Bladder microvascular endothelial cell (primary cell): ENCODE data around the gene UNC79. TPM values are rescaled to one million over a fixed set of nuclear protein-coding genes. Genes with fewer than 3 reads are reported as not detected.

Experiments
- total RNA-seq: library from RNA; depleted of rRNA; stranded (reverse); fragments of >200 nt; gene quantifications from 2 replicates; pipeline ENCODE4 v1.2.3, GENCODE V29; 2014

The UNC79 gene
- total RNA-seq, result 0.06 TPM in 1 of 2 replicates, not detected in the other

GRCh38 chr14:93430315-93431035 is at the start of gene UNC79:
Gene UNC79, plus strand, starts transcription at chr14:93430939. Its CDS starts 91 bp downstream, at chr14:93431030.

Other genes starting within 250 kb of the UNC79 start
- 14.1 and 27.1 TPM in 2 replicates for gene MOAP1, start 246.0 kb upstream of the UNC79 start, total RNA-seq
- 5.2 and 12.2 TPM in 2 replicates for gene LYSET, start 245.6 kb upstream of the UNC79 start, total RNA-seq
- 13.6 and 16.0 TPM in 2 replicates for gene GON7, start 223.9 kb upstream of the UNC79 start, total RNA-seq
- 41.4 and 58.7 TPM in 2 replicates for gene UBR7, start 223.7 kb upstream of the UNC79 start, total RNA-seq
- 13.9 and 30.8 TPM in 2 replicates for gene BTBD7, start 97.9 kb upstream of the UNC79 start, total RNA-seq
- gene COX8C, start 83.8 kb upstream of the UNC79 start, total RNA-seq, result not detected in 2 replicates